ENCODE data around the gene KSR2. TPM values are rescaled to one million over a fixed set of nuclear protein-coding genes. Genes with fewer than 3 reads are reported as not detected.
A peak's percentile ranks its signal among the peaks of the same experiment; 100 is the strongest.

KSR2 gene
- total and polyA plus RNA-seq, 2 of the 4 experiments (the other 2 are of a cell fraction) = not detected

DNA sequence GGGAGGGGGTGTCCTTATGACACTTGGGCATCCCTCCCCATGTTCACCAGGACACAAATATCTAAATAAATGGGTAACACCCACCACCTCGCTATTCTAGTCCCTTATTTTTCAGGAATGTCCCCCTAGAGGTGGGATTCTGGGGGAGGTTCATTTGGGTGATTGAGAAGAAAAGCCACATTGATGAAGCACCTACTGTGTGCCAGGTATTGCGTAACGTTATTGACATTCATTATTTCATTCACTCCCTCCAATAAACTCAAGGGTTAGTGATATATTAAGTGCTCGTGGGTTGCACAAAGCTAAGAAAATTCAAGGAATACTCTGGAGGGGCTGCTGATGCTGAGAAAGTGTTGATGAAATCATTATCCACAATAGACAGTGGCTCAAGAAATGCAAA is 514.8 kb downstream of the KSR2 start:
- peaks cover 47% of the 10 kb centered on the region for H3K9me3 ChIP-seq (ENCODE audit: control insufficient read depth, insufficient read depth, low read length)
- BruUV-seq (replicated peaks) = no TSS peak

More for the DNA sequence above, 514.8 kb downstream of the KSR2 start:
- Histone ChIP-seq H2BK20ac (ENCODE audit: low read depth, low read length) (no peak overlapping the region), H2AK9ac (replicated peaks; ENCODE audit: low read depth, low read length, poor library complexity) (no peak overlapping the region), H2BK15ac (ENCODE audit: low read depth, low read length) (no peak overlapping the region), H3K14ac (replicated peaks; ENCODE audit: low read depth, low read length) (no peak overlapping the region), H2AFZ (replicated peaks; ENCODE audit: low read length, poor library complexity) (no peak overlapping the region), H3K4me2 (ENCODE audit: low read depth, low read length) (no peak overlapping the region), H3K79me1 (ENCODE audit: low read depth in 1 of 2, low read length in 2 of 2) (no peaks in the 10 kb centered on the region), H3K9me1 (ENCODE audit: insufficient read depth, low read length) (no peaks in the 10 kb centered on the region), H2BK5ac (ENCODE audit: low read depth, low read length, poor library complexity, severe bottlenecking) (no peak overlapping the region), H4K8ac (ENCODE audit: low read depth in 2 of 2, low read length in 2 of 2) (no peak overlapping the region), H3K4ac (ENCODE audit: low read depth, low read length) (no peak overlapping the region), H4K20me1 (ENCODE audit: insufficient read depth, low read length) (no peaks in the 10 kb centered on the region), H3K23ac (ENCODE audit: low read depth, low read length) (no peak overlapping the region), H2BK120ac (ENCODE audit: low read depth, low read length) (no peak overlapping the region), H3K18ac (ENCODE audit: low read depth, low read length) (no peak overlapping the region), H3K36me3 (ENCODE audit: control insufficient read depth, insufficient read depth, low read length) (no peaks in the 10 kb centered on the region), H3K27me3 (ENCODE audit: control insufficient read depth, insufficient read depth, low read length) (no peaks in the 10 kb centered on the region), H4K5ac (ENCODE audit: low read depth, low read length) (no peak overlapping the region), H3K27ac (ENCODE audit: insufficient read depth, low read length) (no peak overlapping the region), H3K4me1 (ENCODE audit: control insufficient read depth, insufficient read depth, low read length) (no peaks in the 10 kb centered on the region), H4K91ac (ENCODE audit: insufficient read depth, low read depth, low read length) (no peak overlapping the region), H3K56ac (ENCODE audit: extremely low read depth, insufficient read depth, low read length) (no peak overlapping the region), H2AK5ac (ENCODE audit: low read depth, low read length) (no peak overlapping the region), H3K9ac (ENCODE audit: low read depth, low read length) (no peak overlapping the region), H3K4me3 (ENCODE audit: insufficient read depth, low read depth, low read length) (no peak overlapping the region)
- TF ChIP-seq MAZ (IDR thresholded peaks at IDR 0.05; ENCODE audit: borderline replicate concordance, low read depth, low read length) (no peak), RAD21 (IDR thresholded peaks at IDR 0.05; ENCODE audit: low read length) (no peak), BHLHE40 (IDR thresholded peaks at IDR 0.05; ENCODE audit: low read depth, low read length) (no peak), POLR2A (IDR thresholded peaks at IDR 0.05; ENCODE audit: low read depth, low read length) (no peak), NFE2L2 (IDR thresholded peaks at IDR 0.05; ENCODE audit: low read depth, low read length) (no peak), CEBPB (IDR thresholded peaks at IDR 0.05; ENCODE audit: low read depth, low read length) (peak; percentile 82), RFX5 (IDR thresholded peaks at IDR 0.05; ENCODE audit: low read depth, low read length) (no peak)
- ChIA-PET POLR2A (ENCODE audit: unreplicated experiment) (no interaction called here), CTCF (no interaction called here)
- in situ Hi-C loops (cut with MboI; ENCODE audit: low sequenced_read_pairs) = no loop called here
- dilution Hi-C loops (cut with HindIII; ENCODE audit: low sequenced_read_pairs, unreplicated experiment) = no loop called here
- no CpG with 5 or more reads among the region's 4 CpGs for WGBS, 2 experiments (ENCODE audit: extremely low coverage in 2 of 2, insufficient read length in 1 of 2)
- intact Hi-C loops (cut with micrococcal nuclease) = no loop called here
- DNase-seq = no peak
- no peak for ATAC-seq (ENCODE audit: low read depth)

All from IMR-90 (cell line).